Epithelial cell of proximal tubule (primary cell): ENCODE results near the gene GOLM1. TPM values are rescaled to one million over a fixed set of nuclear protein-coding genes. Genes with fewer than 3 reads are reported as not detected.

ENCODE experiments used
- DNase-seq: peaks from one replicate; pipeline ENCODE4 v3.0.0-alpha.2; 2011; ENCODE audit warnings: low read depth
- H3K4me3 ChIP-seq: 2 replicates; pipeline ENCODE4 v1.5.1; 2011; ENCODE audit warnings: low read depth, mild to moderate bottlenecking, low read length
- CTCF ChIP-seq: conservative IDR thresholded peaks from 2 replicates; pipeline ENCODE4 v1.5.1; 2012; ENCODE audit warnings: low read depth, mild to moderate bottlenecking, low read length
- total RNA-seq: library from RNA; depleted of rRNA; stranded (reverse); fragments of >200 nt; gene quantifications from 2 replicates; pipeline ENCODE4 v1.2.3, GENCODE V29; 2015

Gene GOLM1
- total RNA-seq, 1 donor from 2014 or later, result 109 TPM

GRCh38 chr9:86072394-86072877 is 26.9 kb downstream of the GOLM1 start:
- no peak overlapping the region for H3K4me3 ChIP-seq
- DNase-seq, result no peak
- TF ChIP-seq CTCF, result no peak

DNA sequence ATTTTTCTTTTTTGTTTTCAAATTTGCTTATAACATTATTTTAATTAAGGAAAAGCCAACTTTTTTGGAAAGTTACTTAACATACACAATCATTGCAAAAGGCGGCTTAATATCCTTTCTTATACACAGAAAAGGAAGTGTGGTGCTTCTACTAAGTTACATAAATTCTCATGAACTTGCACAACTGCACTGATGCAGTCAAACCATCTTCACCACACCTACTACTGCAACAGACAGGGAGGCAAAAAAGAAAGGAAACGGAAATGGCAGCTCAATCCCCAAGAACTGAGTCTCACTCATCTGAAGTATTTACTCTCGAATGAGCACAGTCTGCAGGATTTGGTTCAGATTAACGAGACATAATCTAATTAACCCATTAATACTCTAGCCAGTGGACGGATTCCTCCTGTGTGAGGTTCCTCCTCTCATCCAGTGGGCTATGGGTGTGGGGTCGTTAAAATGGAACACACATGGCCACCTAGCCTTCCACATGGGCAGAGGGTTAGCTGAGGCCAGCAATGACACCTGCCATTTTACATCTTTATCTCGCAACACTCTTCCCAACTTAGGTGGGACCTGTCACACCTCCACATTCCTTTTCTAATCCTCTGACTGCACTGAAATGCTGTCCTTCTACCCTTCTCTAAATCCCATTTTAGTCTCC is 30.0 kb downstream of the GOLM1 start:
- DNase-seq, result no peak
- no peak overlapping the region for H3K4me3 ChIP-seq
- TF ChIP-seq CTCF, result no peak

- no peak for TF ChIP-seq CTCF
- DNase-seq, result no peak
- no peak overlapping the region for H3K4me3 ChIP-seq
These were observed 35.1 kb downstream of the GOLM1 start for GRCh38 chr9:86064220-86064619.

DNA sequence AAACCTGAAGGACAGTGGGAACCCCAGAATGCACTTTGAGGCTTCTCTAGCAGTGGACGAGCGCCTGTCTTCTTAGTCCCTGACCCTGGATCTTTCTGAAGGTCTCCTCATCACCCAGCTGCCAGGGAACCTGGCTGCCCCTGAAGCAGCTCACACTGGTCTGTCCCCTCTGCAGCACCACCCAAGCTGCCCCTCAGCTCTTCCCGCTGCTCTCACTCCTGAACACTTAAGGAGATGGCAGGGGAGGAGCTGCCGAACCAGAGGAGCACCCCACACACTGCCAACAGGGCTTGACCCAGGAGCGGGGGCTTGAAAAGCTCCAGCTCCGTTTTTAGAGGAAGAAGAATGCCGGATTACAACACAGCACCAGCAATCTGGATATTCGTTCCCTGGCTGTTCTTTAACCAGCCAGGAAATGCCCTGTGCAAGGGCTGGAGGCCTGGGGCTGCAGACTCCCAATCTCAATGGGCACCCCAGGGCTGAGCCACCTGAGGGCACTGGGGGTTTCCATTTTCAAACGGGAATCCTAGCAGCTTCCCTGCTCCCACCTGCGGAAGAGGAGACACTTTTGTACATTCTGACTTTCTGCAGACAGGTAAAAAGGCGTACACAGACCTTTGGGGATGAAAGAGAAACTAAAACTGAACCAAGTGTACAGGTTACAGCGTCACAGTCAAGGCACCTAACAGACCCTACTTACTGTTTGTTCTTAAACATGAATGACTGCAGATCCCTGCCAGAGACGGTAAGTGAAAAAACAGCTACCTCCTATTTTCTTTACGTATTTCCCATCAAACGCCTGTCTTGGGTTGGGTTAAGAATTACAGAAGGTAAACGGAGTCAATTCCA is 36.3 kb downstream of the GOLM1 start:
- DNase-seq, result no peak
- H3K4me3 ChIP-seq, result peak overlapping the region; percentile 37
- no peak for TF ChIP-seq CTCF

- no peak for TF ChIP-seq CTCF
- no peak for DNase-seq
- H3K4me3 ChIP-seq, result no peak overlapping the region
These were observed 37.2 kb downstream of the GOLM1 start for GRCh38 chr9:86061972-86062739.

- H3K4me3 ChIP-seq, result no peak overlapping the region
- DNase-seq, result no peak
- TF ChIP-seq CTCF, result no peak
These were observed 41.9 kb downstream of the GOLM1 start for GRCh38 chr9:86057491-86057890.
